ENCODE data around the gene IQSEC1.

The IQSEC1 gene

GRCh38 chr3:12919205-12919604, 154.0 kb downstream of the IQSEC1 start:
- no peak overlapping the region for H4K8ac ChIP-seq (ENCODE audit: low read length)
- H3K27ac ChIP-seq (ENCODE audit: low read length, poor library complexity, severe bottlenecking) = no peak overlapping the region
- H3K9ac ChIP-seq (ENCODE audit: low read length) = no peak overlapping the region
- H3K27me3 ChIP-seq (ENCODE audit: control insufficient read depth in 1 of 2, insufficient read depth in 1 of 2, low read length in 2 of 2) = no peaks in the 10 kb centered on the region
- peaks cover 64 to 94% of the 10 kb centered on the region in 2 experiments for H3K36me3 ChIP-seq (ENCODE audit: control insufficient read depth in 1 of 2, insufficient read depth in 2 of 2, low read depth in 1 of 2, low read length in 2 of 2)
- H3K14ac ChIP-seq (ENCODE audit: low read length in 2 of 2) = no peak overlapping the region
- no peak overlapping the region for H3K4me3 ChIP-seq (ENCODE audit: insufficient read depth in 1 of 2, low read depth in 1 of 2, low read length in 2 of 2)
- H3K23ac ChIP-seq (ENCODE audit: low read length in 2 of 2) = no peak overlapping the region
- H2BK5ac ChIP-seq (ENCODE audit: low read depth, low read length, poor library complexity, severe bottlenecking) = no peak overlapping the region
- H3K9me3 ChIP-seq (ENCODE audit: control insufficient read depth, low read length) = no peaks in the 10 kb centered on the region
- H3K4ac ChIP-seq (ENCODE audit: low read depth in 1 of 2, low read length in 2 of 2) = no peak overlapping the region
- H2BK12ac ChIP-seq (ENCODE audit: low read length in 2 of 2) = no peak overlapping the region
- no peak overlapping the region for H3K18ac ChIP-seq (ENCODE audit: low read depth in 1 of 2, low read length in 2 of 2)
- H3K4me1 ChIP-seq (ENCODE audit: control insufficient read depth, insufficient read depth, low read depth, low read length) = peaks cover 17% of the 10 kb centered on the region
- 94% methylated on average over 10 of the region's 10 CpGs for WGBS
- no peak overlapping the region for H3K4me2 ChIP-seq (ENCODE audit: low read length, poor library complexity, severe bottlenecking)
- H2BK15ac ChIP-seq (ENCODE audit: low read depth, poor library complexity, severe bottlenecking) = no peak overlapping the region
- H2AFZ ChIP-seq (ENCODE audit: low read depth, low read length) = no peak overlapping the region
- no peak overlapping the region for H4K91ac ChIP-seq (ENCODE audit: low read length)
- peaks cover 17% of the 10 kb centered on the region for H3K79me1 ChIP-seq (replicated peaks; ENCODE audit: low read length, poor library complexity, severe bottlenecking)
- H2AK5ac ChIP-seq (ENCODE audit: low read length, severe bottlenecking) = no peak overlapping the region
- DNase-seq = no peak
- H2BK120ac ChIP-seq (ENCODE audit: low read depth, low read length) = no peak overlapping the region

GRCh38 chr3:12918231-12918630, 155.0 kb downstream of the IQSEC1 start:
- no peak overlapping the region for H3K4ac ChIP-seq (ENCODE audit: low read depth in 1 of 2, low read length in 2 of 2)
- no peak overlapping the region for H3K9ac ChIP-seq (ENCODE audit: low read length)
- H3K27me3 ChIP-seq (ENCODE audit: control insufficient read depth in 1 of 2, insufficient read depth in 1 of 2, low read length in 2 of 2) = no peaks in the 10 kb centered on the region
- no peak overlapping the region for H2BK15ac ChIP-seq (ENCODE audit: low read depth, poor library complexity, severe bottlenecking)
- no peak overlapping the region for H3K4me2 ChIP-seq (ENCODE audit: low read length, poor library complexity, severe bottlenecking)
- no peak overlapping the region for H2BK12ac ChIP-seq (ENCODE audit: low read length in 2 of 2)
- peaks cover 10% of the 10 kb centered on the region for H3K4me1 ChIP-seq (ENCODE audit: control insufficient read depth, insufficient read depth, low read depth, low read length)
- H3K4me3 ChIP-seq (ENCODE audit: insufficient read depth in 1 of 2, low read depth in 1 of 2, low read length in 2 of 2) = no peak overlapping the region
- H3K36me3 ChIP-seq (ENCODE audit: control insufficient read depth in 1 of 2, insufficient read depth in 2 of 2, low read depth in 1 of 2, low read length in 2 of 2) = peaks cover 62 to 92% of the 10 kb centered on the region in 2 experiments
- H2BK120ac ChIP-seq (ENCODE audit: low read depth, low read length) = no peak overlapping the region
- H4K91ac ChIP-seq (ENCODE audit: low read length) = no peak overlapping the region
- no peak overlapping the region for H3K18ac ChIP-seq (ENCODE audit: low read depth in 1 of 2, low read length in 2 of 2)
- H3K79me1 ChIP-seq (replicated peaks; ENCODE audit: low read length, poor library complexity, severe bottlenecking) = peaks cover 14% of the 10 kb centered on the region
- no peaks in the 10 kb centered on the region for H3K9me3 ChIP-seq (ENCODE audit: control insufficient read depth, low read length)
- no peak overlapping the region for H2AK5ac ChIP-seq (ENCODE audit: low read length, severe bottlenecking)
- no peak overlapping the region for H3K27ac ChIP-seq (ENCODE audit: low read length, poor library complexity, severe bottlenecking)
- H2AFZ ChIP-seq (ENCODE audit: low read depth, low read length) = no peak overlapping the region
- WGBS = 97% methylated on average over 3 of the region's 3 CpGs
- peak overlapping the region in 1 of 2 experiments; percentile 68 for H3K23ac ChIP-seq (ENCODE audit: low read length in 2 of 2)
- H4K8ac ChIP-seq (ENCODE audit: low read length) = no peak overlapping the region
- H2BK5ac ChIP-seq (ENCODE audit: low read depth, low read length, poor library complexity, severe bottlenecking) = no peak overlapping the region
- no peak for DNase-seq
- H3K14ac ChIP-seq (ENCODE audit: low read length in 2 of 2) = no peak overlapping the region

GRCh38 chr3:12916159-12916558, 157.1 kb downstream of the IQSEC1 start:
- Histone ChIP-seq H3K27ac (ENCODE audit: low read length, poor library complexity, severe bottlenecking) (no peak overlapping the region), H3K27me3 (ENCODE audit: control insufficient read depth in 1 of 2, insufficient read depth in 1 of 2, low read length in 2 of 2) (no peaks in the 10 kb centered on the region), H3K14ac (ENCODE audit: low read length in 2 of 2) (no peak overlapping the region), H3K9me3 (ENCODE audit: control insufficient read depth, low read length) (no peaks in the 10 kb centered on the region), H3K4me2 (ENCODE audit: low read length, poor library complexity, severe bottlenecking) (no peak overlapping the region), H2BK15ac (ENCODE audit: low read depth, poor library complexity, severe bottlenecking) (no peak overlapping the region), H4K8ac (ENCODE audit: low read length) (no peak overlapping the region), H2BK12ac (ENCODE audit: low read length in 2 of 2) (no peak overlapping the region), H3K79me1 (replicated peaks; ENCODE audit: low read length, poor library complexity, severe bottlenecking) (peaks cover 15% of the 10 kb centered on the region), H3K23ac (ENCODE audit: low read length in 2 of 2) (no peak overlapping the region), H2BK5ac (ENCODE audit: low read depth, low read length, poor library complexity, severe bottlenecking) (no peak overlapping the region), H3K9ac (ENCODE audit: low read length) (no peak overlapping the region), H2AK5ac (ENCODE audit: low read length, severe bottlenecking) (no peak overlapping the region), H4K91ac (ENCODE audit: low read length) (no peak overlapping the region), H3K4ac (ENCODE audit: low read depth in 1 of 2, low read length in 2 of 2) (no peak overlapping the region), H3K4me3 (ENCODE audit: insufficient read depth in 1 of 2, low read depth in 1 of 2, low read length in 2 of 2) (no peak overlapping the region), H3K36me3 (ENCODE audit: control insufficient read depth in 1 of 2, insufficient read depth in 2 of 2, low read depth in 1 of 2, low read length in 2 of 2) (peaks cover 67 to 89% of the 10 kb centered on the region in 2 experiments), H2BK120ac (ENCODE audit: low read depth, low read length) (no peak overlapping the region), H2AFZ (ENCODE audit: low read depth, low read length) (no peak overlapping the region), H3K18ac (ENCODE audit: low read depth in 1 of 2, low read length in 2 of 2) (no peak overlapping the region), H3K4me1 (ENCODE audit: control insufficient read depth, insufficient read depth, low read depth, low read length) (no peaks in the 10 kb centered on the region)
- WGBS = 93% methylated on average over 9 of the region's 9 CpGs
- DNase-seq = no peak

- no peak overlapping the region for H4K8ac ChIP-seq (ENCODE audit: low read length)
- H2AFZ ChIP-seq (ENCODE audit: low read depth, low read length) = no peak overlapping the region
- WGBS = 93% methylated on average over 7 of the region's 7 CpGs
- no peaks in the 10 kb centered on the region for H3K27me3 ChIP-seq (ENCODE audit: control insufficient read depth in 1 of 2, insufficient read depth in 1 of 2, low read length in 2 of 2)
- H3K4me2 ChIP-seq (ENCODE audit: low read length, poor library complexity, severe bottlenecking) = no peak overlapping the region
- no peak overlapping the region for H2AK5ac ChIP-seq (ENCODE audit: low read length, severe bottlenecking)
- H3K9ac ChIP-seq (ENCODE audit: low read length) = no peak overlapping the region
- no peak for DNase-seq
- H3K4me1 ChIP-seq (ENCODE audit: control insufficient read depth, insufficient read depth, low read depth, low read length) = no peaks in the 10 kb centered on the region
- H2BK15ac ChIP-seq (ENCODE audit: low read depth, poor library complexity, severe bottlenecking) = no peak overlapping the region
- peaks cover 11% of the 10 kb centered on the region for H3K79me1 ChIP-seq (replicated peaks; ENCODE audit: low read length, poor library complexity, severe bottlenecking)
- no peak overlapping the region for H3K23ac ChIP-seq (ENCODE audit: low read length in 2 of 2)
- no peak overlapping the region for H2BK12ac ChIP-seq (ENCODE audit: low read length in 2 of 2)
- H3K14ac ChIP-seq (ENCODE audit: low read length in 2 of 2) = no peak overlapping the region
- no peaks in the 10 kb centered on the region for H3K9me3 ChIP-seq (ENCODE audit: control insufficient read depth, low read length)
- peaks cover 67 to 89% of the 10 kb centered on the region in 2 experiments for H3K36me3 ChIP-seq (ENCODE audit: control insufficient read depth in 1 of 2, insufficient read depth in 2 of 2, low read depth in 1 of 2, low read length in 2 of 2)
- H3K4me3 ChIP-seq (ENCODE audit: insufficient read depth in 1 of 2, low read depth in 1 of 2, low read length in 2 of 2) = no peak overlapping the region
- H3K4ac ChIP-seq (ENCODE audit: low read depth in 1 of 2, low read length in 2 of 2) = no peak overlapping the region
- H3K27ac ChIP-seq (ENCODE audit: low read length, poor library complexity, severe bottlenecking) = no peak overlapping the region
- no peak overlapping the region for H2BK120ac ChIP-seq (ENCODE audit: low read depth, low read length)
- no peak overlapping the region for H4K91ac ChIP-seq (ENCODE audit: low read length)
- no peak overlapping the region for H2BK5ac ChIP-seq (ENCODE audit: low read depth, low read length, poor library complexity, severe bottlenecking)
- no peak overlapping the region for H3K18ac ChIP-seq (ENCODE audit: low read depth in 1 of 2, low read length in 2 of 2)
Measured at GRCh38 chr3:12914088-12914487, 159.1 kb downstream of the IQSEC1 start.

All from mesenchymal stem cell (in vitro differentiated cells and primary cell).